Vagina (tissue), 2 donors: ENCODE results near the gene PRKCQ.

Experiments
- CTCF ChIP-seq, 3 experiments: fragments of 450-650 bp in 2 of 3; fragments of 200-600 bp in 1 of 3; sonication (generic) in 1 of 3; IDR thresholded peaks; one replicate each; pipeline ENCODE4 v1.5.1; 2017 to 2019; ENCODE audit warnings: antibody characterized with exemption in 3 of 3, mild to moderate bottlenecking in 2 of 3, moderate library complexity in 2 of 3
- POLR2A ChIP-seq, 2 donors: fragments of 450-650 bp; IDR thresholded peaks; one replicate each; pipeline ENCODE4 v1.6.1; 2017; ENCODE audit warnings: antibody characterized with exemption in 2 of 2, mild to moderate bottlenecking in 2 of 2, moderate library complexity in 2 of 2
- POLR2AphosphoS5 ChIP-seq, 2 donors: sonication (generic); formaldehyde crosslinking; IDR thresholded peaks; one replicate each; pipeline ENCODE4 v1.9.0; 2017; ENCODE audit warnings: antibody characterized with exemption in 2 of 2, mild to moderate bottlenecking in 2 of 2, low read depth in 1 of 2; ENCODE audit not compliant: insufficient read depth in 1 of 2

GRCh38 chr10:6579904-6580278 lies at the start of gene PRKCQ:
- TF ChIP-seq CTCF (IDR thresholded peaks at IDR 0.05), result no peak
- no peak for TF ChIP-seq POLR2AphosphoS5 (IDR thresholded peaks at IDR 0.05; ENCODE audit: insufficient read depth in 1 of 2, low read depth in 1 of 2)
- no peak for TF ChIP-seq POLR2A (IDR thresholded peaks at IDR 0.05)
